GM12873 (cell line): Measurements from ENCODE around the gene OTX1.

Source experiments
- CTCF ChIP-seq: IDR thresholded peaks from 2 replicates; pipeline ENCODE4 v1.5.1; 2012; ENCODE audit warnings: low read depth, mild to moderate bottlenecking, moderate library complexity, low read length, control low read depth; ENCODE audit not compliant: insufficient read depth; ENCODE audit errors: missing control alignments

OTX1 gene

GRCh38 chr2:63035660-63036059 is 15.0 kb upstream of the OTX1 start:
- no peak for TF ChIP-seq CTCF

GRCh38 chr2:63038034-63038433 is 12.6 kb upstream of the OTX1 start:
- no peak for TF ChIP-seq CTCF

- TF ChIP-seq CTCF: no peak
Measured at GRCh38 chr2:63040586-63040985, 10.0 kb upstream of the OTX1 start.

- no peak for TF ChIP-seq CTCF
Measured at GRCh38 chr2:63041592-63041991, 9.0 kb upstream of the OTX1 start.

- TF ChIP-seq CTCF: no peak
Measured at GRCh38 chr2:63044362-63045327, 6.0 kb upstream of the OTX1 start.

GRCh38 chr2:63046552-63046951 is 4.1 kb upstream of the OTX1 start:
- TF ChIP-seq CTCF: no peak

GRCh38 chr2:63046961-63047320 is 3.7 kb upstream of the OTX1 start:
- TF ChIP-seq CTCF: no peak
